Epithelial cell of proximal tubule (primary cell): ENCODE results near the gene OPN1SW. TPM values are rescaled to one million over a fixed set of nuclear protein-coding genes. Genes with fewer than 3 reads are reported as not detected.

ENCODE experiments used
- DNase-seq: peaks from one replicate; pipeline ENCODE4 v3.0.0-alpha.2; 2011; ENCODE audit warnings: low read depth
- H3K4me3 ChIP-seq: 2 replicates; pipeline ENCODE4 v1.5.1; 2011; ENCODE audit warnings: low read depth, mild to moderate bottlenecking, low read length
- CTCF ChIP-seq: conservative IDR thresholded peaks from 2 replicates; pipeline ENCODE4 v1.5.1; 2012; ENCODE audit warnings: low read depth, mild to moderate bottlenecking, low read length
- total RNA-seq: library from RNA; depleted of rRNA; stranded (reverse); fragments of >200 nt; gene quantifications from 2 replicates; pipeline ENCODE4 v1.2.3, GENCODE V29; 2015

Gene OPN1SW
- total RNA-seq, 1 donor from 2014 or later: not detected

- no peak for DNase-seq
- no peak for TF ChIP-seq CTCF
- H3K4me3 ChIP-seq: no peak overlapping the region
Measured at GRCh38 chr7:128811631-128812430, 36.2 kb upstream of the OPN1SW start.

GRCh38 chr7:128810997-128811396 is 35.4 kb upstream of the OPN1SW start:
- DNase-seq: no peak
- no peak for TF ChIP-seq CTCF
- H3K4me3 ChIP-seq: no peak overlapping the region

- DNase-seq: no peak
- no peak for TF ChIP-seq CTCF
- H3K4me3 ChIP-seq: no peak overlapping the region
Measured at GRCh38 chr7:128810473-128810872, 34.9 kb upstream of the OPN1SW start.

- no peak overlapping the region for H3K4me3 ChIP-seq
- DNase-seq: no peak
- TF ChIP-seq CTCF: no peak
Measured at GRCh38 chr7:128809363-128809762, 33.8 kb upstream of the OPN1SW start.

GRCh38 chr7:128807191-128807590 is 31.6 kb upstream of the OPN1SW start:
- DNase-seq: no peak
- no peak overlapping the region for H3K4me3 ChIP-seq
- no peak for TF ChIP-seq CTCF

- DNase-seq: no peak
- TF ChIP-seq CTCF: no peak
- no peak overlapping the region for H3K4me3 ChIP-seq
Measured at GRCh38 chr7:128805225-128805624, 29.6 kb upstream of the OPN1SW start.

- TF ChIP-seq CTCF: no peak
- H3K4me3 ChIP-seq: no peak overlapping the region
- DNase-seq: no peak
Measured at GRCh38 chr7:128804484-128804883, 28.9 kb upstream of the OPN1SW start.
